GM19467 (cell line): Measurements from ENCODE around the gene CAMTA1.

Experiments
- ATAC-seq: cut with Tn5 transposase; IDR thresholded peaks from one replicate; pipeline ENCODE4 v1.9.1; 2021; ENCODE audit warnings: mild to moderate bottlenecking, moderate library complexity; ENCODE audit not compliant: unreplicated experiment

The CAMTA1 gene

DNA sequence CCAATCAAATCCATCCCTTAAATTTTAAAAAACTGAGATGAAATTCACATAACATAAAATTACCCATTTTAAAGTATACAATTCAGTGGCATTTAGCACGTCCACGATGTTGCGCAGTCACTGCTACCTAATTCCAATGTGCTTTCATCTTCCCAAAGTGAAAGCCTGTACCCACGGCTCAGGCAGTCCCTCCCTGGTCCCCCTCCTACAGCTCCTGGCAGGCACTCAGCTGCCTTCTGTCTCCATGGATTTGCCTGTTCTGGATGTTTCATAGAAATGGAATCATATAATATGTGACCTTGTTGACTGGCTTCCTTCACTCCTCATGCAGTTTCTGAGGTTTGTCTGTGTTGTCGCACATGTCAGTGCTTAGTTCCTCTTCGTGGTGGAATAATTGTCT lies 386.3 kb downstream of the CAMTA1 start:
- ATAC-seq = no peak

DNA sequence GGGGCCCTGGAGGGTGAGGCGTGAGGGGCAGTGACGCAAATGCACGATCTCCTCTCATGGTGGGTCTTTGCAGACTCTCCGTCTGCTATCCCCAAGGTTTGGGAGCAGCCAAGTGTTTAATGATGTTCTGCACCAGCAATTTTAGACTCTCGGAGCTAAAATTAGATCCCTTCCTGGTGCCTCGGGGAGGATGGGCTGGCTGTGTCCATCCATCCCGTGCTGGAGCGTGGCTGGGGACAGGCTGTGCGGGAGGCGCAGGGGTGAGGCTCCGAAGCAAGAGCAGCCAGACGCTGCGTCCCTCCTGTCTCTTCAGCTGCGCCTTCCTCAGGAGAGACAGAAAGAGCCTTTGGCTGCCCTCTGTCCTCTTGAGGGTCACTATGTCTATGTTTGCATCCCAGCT lies 387.6 kb downstream of the CAMTA1 start:
- no peak for ATAC-seq

DNA sequence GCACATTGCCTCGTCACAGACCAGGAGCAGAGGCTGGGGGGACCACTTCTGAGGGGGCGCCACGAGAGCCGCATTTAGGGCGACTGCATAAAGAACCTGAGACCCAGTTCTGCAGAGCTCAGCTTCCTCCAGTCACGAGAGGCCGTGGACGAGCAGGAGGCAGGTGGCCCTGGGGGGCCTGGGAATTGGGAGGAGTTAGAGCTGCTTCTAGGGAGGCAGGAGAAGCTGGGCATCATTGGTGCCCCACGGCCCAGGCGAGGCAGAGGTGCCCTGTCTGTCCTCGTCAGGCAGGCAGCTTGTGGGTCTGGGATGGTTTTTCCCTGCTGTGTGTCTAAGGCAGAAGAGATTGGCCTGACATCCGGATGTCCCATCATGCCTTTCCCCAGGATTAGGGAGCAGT lies 389.3 kb downstream of the CAMTA1 start:
- no peak for ATAC-seq

DNA sequence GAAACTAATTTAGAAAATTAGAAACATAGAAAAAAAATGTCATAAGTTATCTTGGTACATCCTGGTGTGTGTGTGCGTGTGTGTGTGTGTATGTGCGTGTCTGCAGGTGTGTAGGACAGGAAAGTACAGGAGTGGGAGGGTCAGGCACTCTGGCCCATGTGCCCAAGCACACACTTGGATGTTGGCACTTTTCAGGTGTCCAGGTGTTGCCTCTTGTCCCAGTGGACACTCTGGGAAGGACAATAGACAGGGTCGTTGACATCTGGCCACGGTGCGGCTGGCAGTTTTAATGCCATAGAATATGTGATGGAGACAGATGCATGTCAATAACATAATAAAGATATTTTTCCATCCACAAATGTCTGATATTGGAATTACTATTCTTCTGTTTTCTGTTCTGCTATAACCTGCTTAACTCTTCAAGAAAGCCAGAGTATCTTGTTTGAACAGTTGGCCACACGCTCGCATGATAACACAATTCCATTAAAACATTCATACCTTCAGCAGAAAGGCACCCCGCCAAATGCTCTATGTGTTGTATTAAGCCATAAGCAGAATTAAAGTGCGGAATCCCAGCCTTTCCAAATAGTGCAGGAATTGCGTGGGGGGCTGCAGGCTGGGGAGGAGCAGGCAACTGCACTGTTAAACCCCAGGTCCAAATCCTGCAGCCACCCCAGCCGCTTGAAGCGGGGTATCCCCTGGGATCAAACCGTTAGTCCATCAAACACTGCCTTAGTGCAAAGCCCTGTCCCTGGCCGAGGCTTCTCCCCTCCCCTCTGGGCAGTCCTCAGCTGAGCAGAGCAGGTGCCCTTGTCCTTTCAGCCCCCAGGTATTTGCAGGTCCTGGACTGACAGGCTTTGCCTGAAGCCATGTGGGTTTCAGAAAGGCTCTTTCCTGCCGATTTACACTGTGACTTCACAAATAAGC lies 390.0 kb downstream of the CAMTA1 start:
- ATAC-seq = no peak

DNA sequence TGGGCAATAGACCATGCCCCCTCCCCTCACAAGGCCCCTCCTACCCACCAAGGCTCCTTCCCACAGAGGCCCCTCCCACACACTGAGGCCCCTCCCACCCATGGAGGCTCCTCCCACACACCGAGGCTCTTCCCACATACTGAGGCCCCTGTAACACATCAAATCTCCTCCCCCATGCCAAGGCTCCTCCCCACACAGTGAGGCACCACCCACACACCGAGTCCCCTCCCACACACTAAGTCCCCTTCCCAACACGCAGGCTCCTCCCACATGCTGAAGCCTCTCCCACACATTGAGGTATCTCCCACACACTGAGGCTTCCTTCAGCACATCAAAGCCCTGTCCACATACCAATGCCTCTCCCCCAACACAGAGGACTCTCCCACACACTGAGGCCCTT lies 391.8 kb downstream of the CAMTA1 start:
- no peak for ATAC-seq

DNA sequence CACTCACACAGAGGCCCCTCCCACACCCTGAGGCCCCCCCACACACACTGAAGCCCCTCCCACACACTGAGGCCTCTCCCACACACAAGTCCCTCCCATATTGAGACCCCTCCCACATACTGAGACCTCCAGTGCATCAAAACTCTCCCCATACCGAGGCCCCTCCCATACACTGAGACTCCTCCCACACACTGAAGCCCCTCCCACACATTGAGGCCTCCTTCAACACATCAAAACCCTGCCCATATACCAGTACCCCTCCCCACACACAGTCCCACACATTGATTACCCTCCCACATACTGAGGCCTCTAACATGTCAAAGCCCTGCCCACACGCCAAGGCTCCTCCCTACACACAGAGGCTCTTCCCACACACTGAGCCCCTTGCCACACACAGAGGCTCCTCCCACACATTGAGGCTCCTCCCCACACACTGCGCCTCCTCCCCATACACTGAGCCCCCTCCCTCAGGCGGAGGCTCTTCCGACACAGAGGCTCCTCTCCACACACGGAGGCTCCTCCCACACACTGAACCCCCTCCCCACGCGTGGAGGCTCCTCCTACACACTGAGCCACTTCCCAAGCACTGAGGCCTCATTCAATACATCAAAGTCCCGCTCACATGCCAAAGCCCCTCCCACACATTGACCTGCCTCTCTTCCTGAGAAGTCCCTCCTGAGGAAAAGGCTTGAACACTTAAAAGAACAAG lies 392.3 kb downstream of the CAMTA1 start:
- ATAC-seq = no peak

DNA sequence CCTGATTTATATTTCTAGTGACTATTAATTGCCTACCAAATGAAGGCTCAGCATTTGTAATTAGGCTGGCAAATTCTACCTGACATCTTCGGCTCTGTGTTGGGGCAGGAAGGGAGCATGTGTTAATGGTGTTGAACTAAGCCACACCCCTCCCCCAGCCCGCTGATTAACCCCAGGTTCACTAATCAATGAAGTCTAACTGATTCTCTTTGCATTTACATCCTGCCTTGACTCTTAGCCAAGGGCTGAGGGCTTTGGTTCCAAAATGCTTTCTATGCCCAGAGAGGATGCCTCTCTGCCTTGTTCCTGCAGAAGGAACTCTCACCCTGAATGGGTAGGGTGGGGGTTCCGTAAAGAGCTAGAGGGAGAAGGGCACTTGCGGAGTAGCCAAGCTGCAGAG lies 393.1 kb downstream of the CAMTA1 start:
- no peak for ATAC-seq

DNA sequence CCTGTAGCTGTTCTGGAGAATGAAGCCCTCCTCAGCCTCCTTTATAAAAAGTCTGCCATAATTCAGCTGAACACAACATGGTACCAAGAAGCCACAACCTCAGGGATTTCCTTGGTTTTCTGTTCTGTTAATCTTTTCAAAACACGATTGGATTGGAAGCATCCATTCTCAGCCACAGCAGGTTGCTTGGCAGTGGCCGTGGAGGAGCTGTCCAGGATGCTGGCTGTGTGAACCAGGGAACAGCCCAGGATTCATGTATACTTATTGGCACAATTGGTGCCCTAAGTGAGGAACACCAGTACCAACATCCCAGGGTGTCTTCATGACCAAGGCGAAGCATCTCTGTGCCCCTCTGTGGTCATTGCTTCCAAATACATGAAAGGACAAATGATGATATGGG lies 393.5 kb downstream of the CAMTA1 start:
- ATAC-seq = no peak

DNA sequence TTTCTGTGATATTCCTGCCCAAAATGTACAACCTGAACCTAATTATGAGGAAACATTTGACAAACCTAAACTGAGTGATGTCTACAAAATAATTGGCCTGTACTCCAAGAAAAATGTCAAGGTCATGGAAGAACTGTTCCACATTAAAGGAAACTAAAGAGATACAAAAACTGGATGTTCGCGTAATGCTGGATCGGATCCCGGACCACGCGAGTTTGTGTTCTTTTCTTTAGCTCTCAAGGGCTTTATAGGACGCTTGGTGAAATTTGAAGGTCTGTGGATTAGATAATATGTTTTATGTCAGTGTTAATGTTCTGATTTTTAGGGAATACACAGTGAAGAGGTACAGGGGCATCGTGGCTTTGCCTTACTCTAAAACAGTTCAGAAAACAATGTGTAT lies 400.5 kb downstream of the CAMTA1 start:
- ATAC-seq = no peak

DNA sequence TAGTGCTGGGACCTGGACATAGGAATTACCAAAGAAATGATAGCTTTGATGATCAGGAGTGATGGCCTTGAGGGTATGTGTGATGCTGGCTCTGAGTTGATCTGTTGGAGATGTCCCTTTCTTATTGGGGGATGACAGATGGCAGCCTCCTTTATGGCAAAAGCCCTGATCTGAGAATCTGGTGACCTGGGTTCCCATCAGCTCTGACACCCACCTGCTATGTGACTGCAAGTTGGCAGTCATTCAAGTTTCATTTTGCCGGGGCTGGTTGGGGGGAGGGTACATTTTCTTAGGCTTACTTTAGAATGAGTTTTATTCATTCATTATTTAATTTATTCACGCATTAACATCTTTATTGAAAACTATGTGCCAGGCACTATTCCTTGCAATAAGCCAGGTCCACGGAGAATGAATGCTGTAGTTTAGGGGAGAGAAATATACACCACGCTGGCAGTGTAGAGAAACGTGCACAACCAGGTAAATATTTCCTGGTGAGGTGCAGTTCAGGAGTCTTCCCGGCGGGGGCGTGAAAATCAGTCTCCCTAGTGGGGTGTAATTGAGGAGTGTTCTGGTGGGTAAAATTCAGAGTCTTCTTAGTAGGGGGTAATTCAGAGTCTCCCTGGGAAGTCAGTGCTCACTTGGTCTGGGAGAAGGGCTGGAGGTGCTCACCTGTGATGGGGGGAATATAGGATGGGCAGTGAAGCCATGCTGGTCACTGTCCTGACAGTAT lies 401.3 kb downstream of the CAMTA1 start:
- no peak for ATAC-seq

DNA sequence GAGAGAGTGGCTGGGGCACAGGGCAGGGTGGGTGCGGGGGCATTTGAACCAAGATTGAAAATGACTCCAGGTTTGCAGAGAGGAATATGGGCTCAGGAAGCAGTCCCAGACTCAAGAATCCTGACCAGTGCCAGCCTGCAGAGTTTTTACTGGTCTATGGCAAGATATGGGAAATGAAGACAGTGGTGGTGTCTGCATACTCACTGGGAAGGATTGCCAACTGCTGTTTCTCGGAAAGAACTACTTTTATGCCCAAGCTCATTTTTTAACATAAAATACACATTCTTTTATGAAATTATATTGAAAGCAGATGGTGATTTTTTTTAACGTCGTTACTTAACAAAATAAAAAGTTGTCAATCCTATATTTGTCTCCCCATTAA lies 401.8 kb downstream of the CAMTA1 start:
- no peak for ATAC-seq

DNA sequence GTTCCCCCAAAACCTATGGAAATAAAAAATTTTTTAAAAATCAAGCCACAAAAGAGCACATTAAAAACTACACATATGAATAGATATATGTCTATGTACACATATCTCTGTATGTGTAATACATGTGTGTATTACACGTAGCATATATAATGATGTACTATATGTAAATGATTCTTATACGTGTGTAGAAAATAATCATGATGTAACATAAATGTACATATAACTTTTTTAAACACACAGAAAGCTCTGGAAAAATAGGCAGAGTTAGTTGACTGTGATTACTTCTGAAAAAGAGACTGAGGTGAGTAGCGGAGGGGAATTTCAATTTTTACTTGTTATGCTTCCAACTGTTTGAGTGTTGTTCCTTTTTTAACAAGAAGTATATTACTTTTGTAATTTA lies 405.0 kb downstream of the CAMTA1 start:
- ATAC-seq = no peak

DNA sequence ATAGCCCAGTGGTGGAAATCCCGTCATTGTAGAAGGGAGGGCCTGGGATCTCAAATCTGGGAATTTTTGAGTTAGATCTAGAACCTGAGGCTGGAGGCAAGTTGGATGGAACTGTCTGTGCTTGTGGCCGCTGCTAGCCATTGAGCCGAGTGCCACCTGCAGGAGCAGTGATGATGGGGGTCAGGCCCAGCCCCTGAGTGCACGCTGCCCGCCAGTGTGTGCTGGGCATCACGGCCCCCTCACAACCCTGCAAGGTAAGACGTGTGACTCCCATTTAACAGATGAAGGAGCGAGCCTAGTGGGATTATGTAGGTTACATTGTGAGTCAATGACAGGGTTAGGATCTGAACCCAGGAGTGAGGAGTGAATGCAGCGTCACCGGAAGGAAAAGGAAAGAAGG lies 407.2 kb downstream of the CAMTA1 start:
- ATAC-seq = no peak

DNA sequence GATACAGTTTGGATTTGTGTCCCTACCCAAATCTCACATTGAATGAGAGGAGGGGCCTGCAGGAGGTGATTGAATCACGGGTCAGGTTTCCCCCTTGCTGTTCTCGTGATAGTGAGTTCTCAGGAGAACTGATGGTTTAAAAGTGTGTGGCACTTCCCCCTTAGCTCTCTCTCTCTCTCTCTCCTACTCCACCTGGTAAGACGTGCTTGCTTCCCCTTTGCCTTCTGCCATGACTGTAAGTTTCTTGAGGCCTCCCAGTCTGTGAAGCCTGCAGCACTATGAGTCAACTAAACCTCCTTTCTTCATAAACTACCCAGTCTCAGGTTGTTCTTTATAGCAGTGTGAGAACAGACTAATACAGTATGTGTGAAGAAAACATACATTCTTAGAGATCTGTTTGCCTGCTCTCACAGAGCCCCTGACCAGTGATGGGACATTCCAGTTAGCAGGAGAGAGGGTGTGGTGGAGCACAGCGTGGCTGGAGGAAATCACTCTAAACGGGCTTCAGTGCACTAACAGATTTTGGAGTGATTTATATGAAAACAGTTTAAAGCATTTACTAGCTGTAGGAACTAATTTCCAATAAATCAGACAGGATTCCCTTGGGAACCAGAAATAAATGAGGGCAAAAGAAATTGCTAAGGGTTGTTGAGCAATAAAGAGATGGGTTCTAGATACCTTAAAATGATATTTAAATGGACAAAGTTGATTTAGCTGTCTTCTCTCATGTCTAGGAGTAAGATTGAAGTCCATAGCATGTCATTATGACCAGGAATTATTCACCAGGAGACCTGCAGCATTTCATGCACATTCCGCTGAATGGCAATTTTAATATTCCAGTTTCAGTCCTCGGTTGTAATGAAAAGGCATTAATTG lies 411.0 kb downstream of the CAMTA1 start:
- no peak for ATAC-seq

DNA sequence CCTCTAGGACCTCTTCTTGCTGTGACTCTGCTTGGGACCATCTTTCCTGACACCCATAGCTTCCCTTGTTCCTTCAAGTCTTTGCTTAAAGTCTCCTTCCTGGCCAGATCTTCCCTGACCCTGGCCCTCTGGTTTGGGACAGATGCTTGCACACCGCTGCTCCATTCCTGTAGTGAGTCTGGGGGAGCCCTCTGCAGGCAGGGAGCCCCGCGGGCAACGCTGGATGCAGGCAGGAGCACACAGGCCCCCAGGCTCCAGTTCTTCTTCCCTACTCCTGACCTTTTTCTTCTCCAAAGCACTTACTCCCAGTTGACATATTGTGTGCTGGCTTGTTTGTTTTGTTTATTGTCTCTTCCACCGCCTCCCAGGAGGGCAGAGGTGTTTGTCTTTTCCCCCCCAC lies 413.4 kb downstream of the CAMTA1 start:
- no peak for ATAC-seq

DNA sequence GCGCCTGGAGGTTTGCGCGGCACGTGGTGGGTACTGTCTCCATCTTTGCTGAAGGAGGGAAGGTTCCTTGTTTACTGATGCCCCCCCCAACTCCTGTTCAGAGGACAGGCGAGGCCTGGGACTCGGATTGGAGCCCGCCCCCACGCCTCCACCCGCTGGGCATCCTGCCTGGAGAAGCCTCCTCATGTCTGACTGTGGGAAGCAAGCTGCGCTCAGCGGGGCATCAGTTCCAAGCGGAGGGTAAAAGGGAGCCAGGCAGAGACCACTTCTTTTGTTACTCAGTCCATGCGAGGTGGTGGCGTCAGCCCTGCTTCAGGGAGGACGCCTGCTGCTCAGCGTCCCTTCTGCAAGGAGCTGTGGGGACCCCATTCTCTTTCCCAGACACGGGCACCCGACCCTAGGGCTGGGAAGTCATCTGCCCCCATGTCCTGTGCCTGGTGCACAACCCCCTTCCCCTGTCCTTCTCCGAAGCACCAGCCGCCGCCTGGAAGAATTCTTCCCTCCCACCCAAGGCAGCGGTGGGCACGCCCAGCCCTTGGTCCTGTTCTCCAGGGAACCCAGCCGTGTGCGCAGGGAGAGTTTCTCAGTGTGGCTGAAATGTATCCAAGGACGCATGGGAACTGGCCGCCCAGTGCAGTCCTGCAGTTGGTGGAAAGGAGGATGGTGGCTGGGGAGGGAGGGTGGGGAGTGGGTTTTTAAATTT lies 414.0 kb downstream of the CAMTA1 start:
- ATAC-seq = no peak

DNA sequence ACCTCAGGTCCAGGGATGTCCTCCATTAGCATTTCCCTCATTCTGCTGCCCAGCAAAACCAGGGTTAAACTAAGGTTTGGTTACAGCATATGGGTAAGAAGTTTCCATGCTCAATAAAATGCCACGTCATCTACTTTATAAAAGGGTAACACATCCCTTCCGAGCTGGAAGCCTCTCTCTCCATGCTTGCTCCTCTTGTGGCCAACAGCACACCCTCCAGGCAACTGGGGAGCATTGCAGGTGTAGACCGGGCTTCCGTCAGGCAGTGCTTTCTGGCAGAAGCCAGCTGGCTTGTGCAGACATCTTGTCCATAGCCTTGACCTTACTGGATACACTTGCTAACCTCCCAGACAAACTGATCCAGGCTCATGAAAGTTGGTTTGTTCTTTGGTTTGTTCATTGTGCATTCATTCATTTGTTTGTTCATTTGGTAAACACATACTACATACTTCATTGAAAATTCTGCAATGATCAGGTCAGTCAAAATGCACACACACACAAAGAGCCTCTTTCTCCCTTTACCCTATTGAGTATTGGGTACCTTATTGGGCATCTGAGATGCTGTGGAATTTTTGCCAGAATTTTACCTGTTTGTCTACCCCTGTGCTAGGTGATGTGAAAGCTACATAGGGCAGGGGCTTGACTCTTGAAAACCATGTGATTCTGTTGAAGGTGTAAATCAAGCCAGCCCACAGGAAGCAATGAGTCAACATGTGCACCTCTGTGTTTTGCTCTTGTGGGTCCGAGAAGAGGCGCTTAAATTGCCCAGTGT lies 422.8 kb downstream of the CAMTA1 start:
- ATAC-seq = no peak

DNA sequence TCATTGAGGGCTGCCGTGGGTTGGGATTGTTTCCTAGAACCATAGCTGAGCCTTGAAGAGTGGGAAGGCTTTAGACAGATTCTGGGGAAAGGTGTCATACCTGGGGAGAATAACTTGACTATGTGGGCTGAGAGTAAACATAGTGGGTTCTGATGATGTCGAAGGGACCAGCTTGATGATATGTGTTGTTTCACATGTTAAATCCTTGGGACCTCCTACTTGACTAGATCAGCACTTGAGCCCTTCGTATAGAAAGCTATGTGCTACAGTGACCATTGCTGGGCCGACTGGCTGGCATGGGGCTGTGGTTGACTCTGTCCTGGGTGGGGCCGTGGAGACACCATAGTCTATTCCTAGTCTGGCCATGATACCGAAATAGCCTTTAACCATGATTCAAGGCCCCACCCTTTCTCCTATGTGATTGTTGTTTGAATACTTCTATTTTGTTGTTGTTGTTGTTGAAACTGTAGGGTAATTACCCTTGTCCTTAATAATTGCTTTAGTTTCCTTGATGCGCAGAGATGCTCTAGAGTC lies 423.5 kb downstream of the CAMTA1 start:
- ATAC-seq = no peak

DNA sequence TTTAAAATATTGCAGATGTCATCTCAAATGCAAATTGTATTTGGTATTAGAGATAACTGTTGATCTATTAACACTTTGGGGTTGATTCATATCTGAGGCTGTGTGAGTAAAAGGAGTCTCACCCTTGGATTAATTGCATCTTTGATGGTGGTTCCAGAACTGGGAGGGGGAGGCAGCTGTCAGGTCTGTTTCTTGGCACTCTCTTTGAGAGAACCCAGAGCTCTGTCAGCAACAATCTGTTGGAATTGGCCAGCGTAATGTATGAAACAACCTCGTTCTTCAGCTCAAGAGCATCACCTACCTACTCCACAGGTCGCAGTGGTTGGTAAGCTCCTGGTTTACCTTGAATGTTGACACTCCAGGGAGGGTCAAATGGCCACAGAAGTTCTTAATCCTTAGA lies 424.1 kb downstream of the CAMTA1 start:
- no peak for ATAC-seq
